CD4-positive, alpha-beta T cell treated with Interferon alpha-2 for 1 hour (primary cell): Measurements from ENCODE around the gene SGK1.
"Not testable (repeated sequence)": the region's sequence is repeated elsewhere in the genome, so short reads cannot be mapped to it uniquely, and the experiment has no call there.

Experiments used
- DNase-seq, 2 donors: peaks; one replicate each; pipeline ENCODE4 v3.0.0-alpha.2; 2020 to 2022

Gene SGK1

GRCh38 chr6:134182528-134182927 lies 135.4 kb downstream of the SGK1 start:
- DNase-seq = no peak

DNA sequence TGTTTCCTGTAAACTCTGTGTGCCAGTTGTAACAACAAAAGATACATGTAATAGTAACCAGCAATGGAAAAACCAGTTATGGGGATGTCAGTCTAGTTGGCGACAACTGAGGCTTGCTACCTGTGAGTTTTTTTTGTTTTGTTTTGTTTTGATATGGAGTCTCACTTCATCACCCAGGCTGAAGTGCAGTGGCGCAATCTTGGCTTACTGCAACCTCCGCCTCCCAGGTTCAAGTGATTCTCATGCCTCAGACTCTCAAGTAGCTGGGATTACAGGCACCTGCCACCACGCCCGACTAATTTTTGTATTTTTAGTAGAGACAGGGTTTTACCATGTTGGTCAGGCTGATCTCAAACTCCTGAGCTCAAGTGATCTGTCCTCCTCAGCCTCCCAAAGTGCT lies 136.2 kb downstream of the SGK1 start:
- DNase-seq = not testable (repeated sequence)

DNA sequence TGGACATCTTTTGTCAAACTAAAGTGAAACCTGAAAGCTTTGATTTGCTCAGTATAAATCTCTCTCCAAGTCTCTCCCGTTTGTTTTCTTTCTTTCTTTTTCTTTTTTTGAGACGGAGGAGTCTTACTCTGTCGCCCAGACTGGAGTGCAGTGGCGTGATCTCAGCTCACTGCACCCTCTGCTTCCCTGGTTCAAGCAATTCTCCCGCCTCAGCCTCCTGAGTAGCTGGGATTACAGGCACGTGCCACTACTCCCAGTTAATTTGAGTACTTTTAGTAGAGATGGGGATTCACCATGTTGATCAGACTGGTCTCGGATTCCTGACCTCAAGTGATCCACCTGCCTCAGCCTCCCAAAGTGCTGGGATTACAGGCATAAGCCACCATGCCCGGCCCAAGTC lies 136.7 kb downstream of the SGK1 start:
- not testable (repeated sequence) for DNase-seq

GRCh38 chr6:134180540-134180939 lies 137.4 kb downstream of the SGK1 start:
- DNase-seq = not testable (repeated sequence)

DNA sequence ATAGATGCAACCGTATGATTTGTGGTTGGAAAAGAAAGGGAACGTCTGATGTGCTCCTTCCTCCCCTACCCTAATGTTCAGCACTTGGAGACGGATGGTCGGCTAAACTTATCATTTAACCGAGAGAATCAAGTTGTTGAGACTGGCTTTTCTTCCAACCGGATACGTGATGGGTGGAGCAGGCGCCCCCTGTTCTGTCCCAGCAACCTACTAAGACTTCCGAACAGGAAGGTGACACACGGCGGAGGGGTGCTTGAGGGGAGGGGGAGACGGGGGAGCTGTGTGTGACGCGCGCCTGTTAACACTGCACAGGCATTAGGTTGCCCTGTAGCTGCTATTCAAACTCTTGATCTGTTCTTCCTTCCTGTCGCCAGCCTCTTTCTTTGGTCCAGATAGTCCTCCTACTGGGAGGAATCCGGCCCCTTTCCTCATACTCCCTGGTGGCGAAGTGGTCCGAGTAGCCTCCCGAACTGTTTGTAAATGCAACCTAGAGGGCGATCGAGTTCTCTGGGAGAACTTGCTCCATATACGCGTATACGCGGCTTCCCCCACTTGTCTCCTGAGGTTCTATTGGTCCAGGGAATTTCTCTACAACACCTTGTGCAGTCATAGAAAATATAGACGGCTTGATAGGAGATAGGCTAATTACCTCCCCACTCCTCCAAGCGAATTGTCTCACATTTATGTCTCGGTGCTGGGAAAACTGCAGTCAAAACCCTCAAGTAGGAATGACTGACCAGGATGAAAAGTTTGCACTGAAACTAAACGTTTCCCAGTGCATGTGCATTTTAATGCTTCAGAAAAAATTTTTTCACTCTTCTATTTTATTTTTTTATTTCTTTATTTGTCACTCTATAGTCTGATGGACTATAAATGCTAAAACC lies 139.5 kb downstream of the SGK1 start:
- peak; percentile 83 for DNase-seq

- no peak for DNase-seq
These were observed 140.2 kb downstream of the SGK1 start for GRCh38 chr6:134177753-134178160.

DNA sequence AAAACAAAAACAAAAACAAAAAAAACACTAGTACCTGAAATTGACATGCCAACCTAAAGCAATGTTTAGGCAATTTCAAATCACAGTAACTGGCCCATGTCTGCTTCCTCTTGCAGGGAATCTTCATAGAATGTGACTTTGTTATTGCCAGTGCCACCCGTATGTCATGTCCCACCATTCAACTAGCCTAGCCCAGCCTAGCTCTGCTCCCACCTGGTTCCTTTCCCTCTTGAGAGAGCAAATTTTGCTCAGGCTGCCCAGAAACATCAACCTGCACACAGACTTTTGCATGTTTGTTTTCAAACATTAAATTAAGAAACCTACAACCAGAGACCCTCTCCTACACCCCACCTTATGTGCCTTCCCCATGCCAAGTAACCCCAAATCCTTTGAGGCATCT lies 140.7 kb downstream of the SGK1 start:
- DNase-seq = no peak

- no peak for DNase-seq
These were observed 141.5 kb downstream of the SGK1 start for GRCh38 chr6:134176264-134176975.

GRCh38 chr6:134175532-134176263 lies 142.2 kb downstream of the SGK1 start:
- peak; percentile 31 to 42 for DNase-seq

GRCh38 chr6:134174672-134175531 lies 143.0 kb downstream of the SGK1 start:
- peak; percentile 90 to 94 for DNase-seq

DNA sequence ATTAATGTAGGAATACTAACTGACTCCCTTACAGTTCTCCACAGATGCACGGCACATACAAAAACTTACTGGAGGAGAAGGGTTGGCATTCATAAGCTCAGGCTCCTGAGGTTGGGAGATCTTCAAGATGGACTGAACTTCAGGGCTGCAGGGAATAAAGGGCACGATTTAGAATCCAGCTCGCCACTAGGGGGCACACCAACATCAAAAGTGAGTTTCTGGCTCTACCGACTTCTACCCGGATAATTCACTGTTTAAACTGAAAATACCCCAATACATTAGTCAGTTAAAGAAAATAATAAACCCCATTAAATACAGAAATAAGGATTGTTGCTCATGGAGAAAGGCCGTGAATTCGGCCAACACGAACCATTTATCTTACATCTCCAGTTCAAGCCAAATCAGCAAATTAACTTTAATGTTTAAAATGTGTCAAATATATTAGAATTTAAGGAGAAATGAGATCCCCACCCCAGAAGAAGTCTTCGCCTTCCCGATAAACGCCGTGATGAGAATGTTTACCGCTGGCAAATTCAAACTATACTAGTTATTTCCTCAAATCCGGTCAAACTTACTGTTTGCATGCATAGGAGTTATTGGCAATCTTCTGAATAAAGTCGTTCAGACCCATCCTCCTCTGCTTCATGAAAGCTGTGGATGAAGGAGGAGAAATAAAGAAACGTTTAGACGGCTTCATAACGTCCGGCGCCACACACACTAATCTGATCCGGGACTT lies 143.8 kb downstream of the SGK1 start:
- DNase-seq = peak; percentile 77 to 86

DNA sequence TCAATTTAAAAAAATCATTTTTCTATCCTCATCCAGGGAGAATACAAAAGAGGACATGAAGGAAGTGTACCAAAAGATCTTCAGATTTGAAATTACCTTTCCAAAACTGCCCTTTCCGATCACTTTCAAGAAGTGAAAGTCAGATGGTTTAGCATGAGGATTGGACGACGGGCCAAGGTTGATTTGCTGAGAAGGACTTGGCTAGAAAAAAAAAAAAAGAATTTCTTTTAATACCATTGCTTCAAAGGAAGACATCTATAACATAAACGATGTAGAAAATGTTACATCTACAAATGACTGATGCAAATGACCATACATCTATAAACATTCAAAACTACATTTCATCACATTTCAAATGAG lies 144.6 kb downstream of the SGK1 start:
- no peak for DNase-seq

- no peak for DNase-seq
These were observed 145.1 kb downstream of the SGK1 start for GRCh38 chr6:134172706-134173365.

DNA sequence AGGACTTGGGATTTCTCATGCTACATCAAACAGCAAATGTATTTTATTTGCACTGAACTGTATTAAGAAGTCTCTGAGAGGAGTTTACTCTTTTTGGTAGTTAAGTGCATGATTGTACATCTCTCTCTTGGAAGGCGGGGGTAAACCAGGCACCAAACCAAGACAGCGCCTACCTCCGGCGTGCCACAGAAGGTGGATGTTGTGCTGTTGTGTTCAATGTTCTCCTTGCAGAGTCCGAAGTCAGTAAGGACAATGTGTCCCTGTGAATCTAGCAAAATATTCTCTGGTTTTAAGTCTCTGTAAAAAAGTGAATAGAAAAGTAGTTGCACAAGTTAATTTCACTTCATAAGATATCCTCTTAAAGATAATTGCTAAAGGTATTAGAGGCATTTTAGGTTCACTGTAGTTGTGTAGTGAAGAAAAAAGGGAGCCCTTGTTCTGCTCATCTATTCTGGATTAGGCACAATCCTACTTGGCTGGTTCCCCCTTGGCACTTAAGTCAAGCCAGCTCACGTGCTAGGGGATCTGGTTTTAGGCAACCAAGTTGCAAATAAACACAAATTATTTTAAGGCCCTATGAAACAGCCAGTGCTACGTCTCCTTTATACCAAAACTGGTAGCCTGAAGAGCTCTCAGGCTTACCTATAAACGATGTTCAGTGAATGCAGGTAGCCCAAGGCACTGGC lies 145.7 kb downstream of the SGK1 start:
- DNase-seq = no peak

GRCh38 chr6:134171517-134171916 lies 146.4 kb downstream of the SGK1 start:
- DNase-seq = no peak

- no peak for DNase-seq
These were observed 147.1 kb downstream of the SGK1 start for GRCh38 chr6:134170844-134171243.

- no peak for DNase-seq
These were observed 147.9 kb downstream of the SGK1 start for GRCh38 chr6:134169871-134170486.

DNA sequence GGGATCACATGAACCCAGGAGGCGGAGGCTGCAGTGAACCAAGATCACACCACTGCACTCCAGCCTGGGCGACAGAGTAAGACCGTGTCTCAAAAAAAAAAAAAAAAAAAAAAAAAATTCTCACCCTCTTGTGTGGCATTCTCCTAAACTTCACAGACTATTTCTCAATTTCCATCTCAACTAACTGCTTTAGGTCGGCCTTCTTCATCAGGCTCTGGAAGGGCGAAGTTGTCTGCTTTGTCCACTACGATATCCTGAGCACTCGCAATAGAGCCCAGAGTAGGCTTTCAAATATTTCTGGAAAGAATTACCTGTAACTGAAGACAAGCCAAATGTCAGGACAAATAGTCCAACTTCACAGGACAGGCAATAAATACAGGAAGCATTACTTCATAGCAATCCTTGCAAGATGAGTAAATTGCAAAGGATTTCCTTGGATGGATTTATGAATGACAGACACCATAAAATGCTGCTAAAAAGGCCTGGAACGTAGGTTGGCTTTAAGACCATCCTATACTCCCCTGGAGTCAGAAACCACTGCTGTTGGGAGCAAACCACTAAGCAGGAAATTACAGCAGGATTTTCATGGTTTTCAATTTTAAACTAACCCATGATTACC lies 149.2 kb downstream of the SGK1 start:
- DNase-seq = no peak

DNA sequence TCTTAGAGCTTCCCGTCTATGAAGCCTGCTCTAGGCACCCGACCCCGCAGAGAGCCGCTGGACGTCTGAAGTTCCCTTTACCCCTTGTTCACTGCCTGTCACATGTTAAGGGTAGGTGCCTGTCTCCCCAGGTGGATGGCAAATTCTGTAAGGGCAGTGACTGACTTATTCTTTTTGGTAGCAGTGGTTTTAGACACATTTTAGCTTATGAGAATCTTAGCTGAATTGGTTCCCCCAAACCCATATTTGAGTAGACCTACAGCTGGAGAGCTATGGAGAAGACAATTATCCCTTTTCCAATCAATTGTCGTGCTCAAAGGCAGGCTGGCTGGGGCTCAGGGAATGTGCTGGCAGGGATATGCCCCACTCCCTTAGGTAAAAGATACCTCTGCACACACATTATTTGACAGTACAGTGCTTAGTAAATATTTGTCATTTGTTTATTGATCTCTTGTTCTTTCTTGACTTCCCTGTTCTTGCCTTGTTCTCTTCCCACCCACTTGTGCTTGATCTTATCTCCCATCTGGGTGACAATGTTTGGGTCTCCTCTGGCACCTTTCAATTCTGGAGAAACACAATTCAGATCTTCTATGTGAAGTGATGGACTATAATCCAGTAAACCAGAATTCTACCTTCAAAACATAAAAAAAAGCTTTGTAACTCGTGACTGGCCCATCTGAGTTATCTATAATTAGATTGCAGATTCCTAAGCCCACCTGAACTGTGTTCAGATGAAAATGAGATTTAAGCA lies 151.2 kb downstream of the SGK1 start:
- DNase-seq = no peak
